CD14-positive monocyte (primary cell): Measurements from ENCODE around the gene SUCLG2. TPM values are rescaled to one million over a fixed set of nuclear protein-coding genes. Genes with fewer than 3 reads are reported as not detected.

Experiments used
- DNase-seq, 3 donors: peaks; one replicate each; pipeline ENCODE4 v3.0.0-alpha.2; 2011 to 2022
- H2AFZ ChIP-seq: 2 replicates; pipeline ENCODE4 v1.6.0; 2012; ENCODE audit warnings: mild to moderate bottlenecking, low read depth, low read length, inconsistent platforms; ENCODE audit not compliant: insufficient read depth, poor library complexity, severe bottlenecking
- H3K27ac ChIP-seq, 2 donors: 1 replicate in 1 of 2; 2 replicates in 1 of 2; pipeline ENCODE4 v1.5.1; 2012 to 2013; ENCODE audit warnings: low read length in 2 of 2, control low read depth in 1 of 2, inconsistent platforms in 1 of 2, low read depth in 1 of 2, mild to moderate bottlenecking in 1 of 2
- H3K27me3 ChIP-seq, 2 donors: one replicate each; pipeline versions ENCODE4 v1.6.0 to v1.6.1; 2011 to 2013; ENCODE audit warnings: low read length in 2 of 2; ENCODE audit not compliant: control insufficient read depth in 2 of 2, insufficient read depth in 2 of 2
- H3K36me3 ChIP-seq, 2 donors: replicated peaks in 1 of 2; 1 replicate in 1 of 2; 2 replicates in 1 of 2; pipeline versions ENCODE4 v1.5.1 to v1.6.1; 2012 to 2013; ENCODE audit warnings: low read length in 2 of 2, control low read depth in 1 of 2, inconsistent platforms in 1 of 2, mild to moderate bottlenecking in 1 of 2; ENCODE audit not compliant: insufficient read depth in 2 of 2, control insufficient read depth in 1 of 2
- H3K4me1 ChIP-seq, 2 donors: 1 replicate in 1 of 2; 2 replicates in 1 of 2; pipeline versions ENCODE4 v1.5.1 to v1.6.1; 2012 to 2013; ENCODE audit warnings: low read length in 2 of 2, control low read depth in 1 of 2, inconsistent platforms in 1 of 2, mild to moderate bottlenecking in 1 of 2, moderate library complexity in 1 of 2; ENCODE audit not compliant: insufficient read depth in 2 of 2, control insufficient read depth in 1 of 2
- H3K4me2 ChIP-seq: replicated peaks from 2 replicates; pipeline ENCODE3; 2012; ENCODE audit warnings: low read length, moderate library complexity, mild to moderate bottlenecking; ENCODE audit not compliant: poor library complexity, severe bottlenecking; ENCODE audit errors: extremely low read depth
- H3K4me3 ChIP-seq, 3 experiments: fragments of 200-600 bp in 1 of 3; sonication (generic) in 1 of 3; replicated peaks in 1 of 3; 1 replicate in 2 of 3; 2 replicates in 1 of 3; pipeline ENCODE4 v1.5.1; 2011 to 2013; ENCODE audit warnings: low read length in 3 of 3, mild to moderate bottlenecking in 3 of 3, control low read depth in 2 of 3, low read depth in 2 of 3, inconsistent platforms in 1 of 3, moderate library complexity in 1 of 3
- H3K79me2 ChIP-seq: 2 replicates; pipeline ENCODE4 v1.6.0; 2012; ENCODE audit warnings: mild to moderate bottlenecking, control low read depth, inconsistent platforms, low read length, moderate library complexity; ENCODE audit not compliant: insufficient read depth
- H3K9ac ChIP-seq: 2 replicates; pipeline ENCODE4 v1.6.0; 2017; ENCODE audit warnings: low read length, mild to moderate bottlenecking; ENCODE audit not compliant: insufficient read depth, poor library complexity, severe bottlenecking
- H3K9me3 ChIP-seq, 2 donors: replicated peaks in 1 of 2; 1 replicate in 1 of 2; 2 replicates in 1 of 2; pipeline versions ENCODE4 v1.5.1 to v1.6.1; 2012 to 2013; ENCODE audit warnings: low read length in 2 of 2, control low read depth in 1 of 2; ENCODE audit not compliant: control insufficient read depth in 1 of 2, insufficient read depth in 1 of 2
- H4K20me1 ChIP-seq: 2 replicates; pipeline ENCODE4 v1.6.0; 2012; ENCODE audit warnings: mild to moderate bottlenecking, low read length, control low read depth, moderate library complexity; ENCODE audit not compliant: insufficient read depth
- H3K27ac Mint-ChIP-seq, 7 donors: one replicate each; pipeline ENCODE4 v1.8.0; 2020; ENCODE audit warnings: mild to moderate bottlenecking in 7 of 7, mixed read lengths in 7 of 7, moderate library complexity in 6 of 7, inconsistent platforms in 2 of 7
- H3K27me3 Mint-ChIP-seq, 3 donors: one replicate each; pipeline ENCODE4 v1.8.0; 2021 to 2022; ENCODE audit warnings: low read depth in 3 of 3, mild to moderate bottlenecking in 3 of 3, mixed read lengths in 3 of 3, moderate library complexity in 3 of 3, inconsistent platforms in 1 of 3
- H3K36me3 Mint-ChIP-seq, 2 donors: one replicate each; pipeline ENCODE4 v1.8.0; 2020; ENCODE audit warnings: mixed read lengths in 2 of 2, inconsistent platforms in 1 of 2, mild to moderate bottlenecking in 1 of 2
- H3K4me1 Mint-ChIP-seq: one replicate; pipeline ENCODE4 v1.8.0; 2020; ENCODE audit warnings: mild to moderate bottlenecking, mixed read lengths
- H3K4me3 Mint-ChIP-seq, 2 donors: one replicate each; pipeline ENCODE4 v1.8.0; 2020; ENCODE audit warnings: mild to moderate bottlenecking in 2 of 2, mixed read lengths in 2 of 2, moderate library complexity in 1 of 2
- H3K9me3 Mint-ChIP-seq, 7 donors: one replicate each; pipeline ENCODE4 v1.8.0; 2020 to 2022; ENCODE audit warnings: mixed read lengths in 7 of 7, mild to moderate bottlenecking in 6 of 7, moderate library complexity in 6 of 7, inconsistent platforms in 2 of 7
- WGBS: methylation state at CpG from one replicate; pipeline ENCODE4 v1.1.5; 2013; ENCODE audit warnings: missing lambda C conversion rate; ENCODE audit not compliant: insufficient coverage; 5-methylcytosine and 5-hydroxymethylcytosine counted together
- intact Hi-C, 2 donors: fragments of 100-400 bp; cut with micrococcal nuclease; formaldehyde crosslinking; loops; one replicate each; pipeline versions ENCODE4 v1.15.0 to v1.15.1; 2023
- polyA plus RNA-seq, 3 donors: library from polyadenylated mRNA; depleted of rRNA in 1 of 3; unstranded in 2 of 3; stranded (reverse) in 1 of 3; fragments of 300-500 nt in 2 of 3; fragments of >200 nt in 1 of 3; fragmentation: Illumina TruSeq in 2 of 3; gene quantifications; 1 replicate in 2 of 3; 2 replicates in 1 of 3; pipeline ENCODE4 v1.2.3, GENCODE V29; 2012 to 2021
- TF ChIP-seq, protein P1 (sequence below): fragments of 200-600 bp; IDR thresholded peaks from one replicate; pipeline ENCODE4 v1.8.0; 2022; ENCODE audit warnings: antibody characterized with exemption, mild to moderate bottlenecking

Gene SUCLG2
- polyA plus RNA-seq, 3 donors: 10.8 to 37.5 (median 32.9) TPM

DNA sequence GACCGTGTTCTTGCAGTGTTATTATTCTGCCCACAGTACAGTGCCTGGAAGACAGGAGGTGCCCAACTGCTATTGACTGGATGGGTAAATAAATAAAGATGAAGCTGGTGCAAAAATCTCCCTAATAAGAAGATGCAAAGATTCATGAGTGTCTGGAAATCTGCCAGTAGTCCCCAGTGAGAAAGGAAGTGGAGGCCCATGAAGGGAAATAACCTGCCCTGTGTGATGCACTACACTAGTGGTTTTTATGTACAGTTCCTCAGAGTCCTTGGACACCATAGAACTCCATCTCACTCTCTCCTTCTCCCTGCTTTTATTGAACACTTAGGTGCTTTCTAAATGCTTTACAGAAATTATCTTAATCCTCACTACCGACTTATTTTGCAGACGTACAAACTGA is 8.3 kb upstream of the SUCLG2 start:
- intact Hi-C loops: no loop called here
- no peaks in the 10 kb centered on the region for H3K79me2 ChIP-seq
- no peak overlapping the region for H3K4me3 ChIP-seq
- peaks cover 13 to 29% (median 27%) of the 10 kb centered on the region in 3 donors for H3K27me3 Mint-ChIP-seq
- H3K4me3 Mint-ChIP-seq: no peak overlapping the region
- no peak for DNase-seq
- TF ChIP-seq, protein P1, sequence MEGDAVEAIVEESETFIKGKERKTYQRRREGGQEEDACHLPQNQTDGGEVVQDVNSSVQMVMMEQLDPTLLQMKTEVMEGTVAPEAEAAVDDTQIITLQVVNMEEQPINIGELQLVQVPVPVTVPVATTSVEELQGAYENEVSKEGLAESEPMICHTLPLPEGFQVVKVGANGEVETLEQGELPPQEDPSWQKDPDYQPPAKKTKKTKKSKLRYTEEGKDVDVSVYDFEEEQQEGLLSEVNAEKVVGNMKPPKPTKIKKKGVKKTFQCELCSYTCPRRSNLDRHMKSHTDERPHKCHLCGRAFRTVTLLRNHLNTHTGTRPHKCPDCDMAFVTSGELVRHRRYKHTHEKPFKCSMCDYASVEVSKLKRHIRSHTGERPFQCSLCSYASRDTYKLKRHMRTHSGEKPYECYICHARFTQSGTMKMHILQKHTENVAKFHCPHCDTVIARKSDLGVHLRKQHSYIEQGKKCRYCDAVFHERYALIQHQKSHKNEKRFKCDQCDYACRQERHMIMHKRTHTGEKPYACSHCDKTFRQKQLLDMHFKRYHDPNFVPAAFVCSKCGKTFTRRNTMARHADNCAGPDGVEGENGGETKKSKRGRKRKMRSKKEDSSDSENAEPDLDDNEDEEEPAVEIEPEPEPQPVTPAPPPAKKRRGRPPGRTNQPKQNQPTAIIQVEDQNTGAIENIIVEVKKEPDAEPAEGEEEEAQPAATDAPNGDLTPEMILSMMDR: no peak
- no peaks in the 10 kb centered on the region for H3K4me1 Mint-ChIP-seq
- WGBS: 43% methylated on average over 1 of the region's 3 CpGs
- peaks cover 0 to 5% (median 0%) of the 10 kb centered on the region in 7 donors for H3K9me3 Mint-ChIP-seq
- H3K36me3 ChIP-seq: no peaks in the 10 kb centered on the region
- H2AFZ ChIP-seq: no peak overlapping the region
- no peak overlapping the region for H3K4me2 ChIP-seq
- H4K20me1 ChIP-seq: no peaks in the 10 kb centered on the region
- H3K27me3 ChIP-seq: peaks cover 25 to 38% of the 10 kb centered on the region in 2 donors
- no peaks in the 10 kb centered on the region for H3K9me3 ChIP-seq
- H3K9ac ChIP-seq: no peak overlapping the region
- H3K27ac Mint-ChIP-seq: no peak overlapping the region
- H3K4me1 ChIP-seq: no peaks in the 10 kb centered on the region
- no peak overlapping the region for H3K27ac ChIP-seq
- H3K36me3 Mint-ChIP-seq: no peaks in the 10 kb centered on the region

DNA sequence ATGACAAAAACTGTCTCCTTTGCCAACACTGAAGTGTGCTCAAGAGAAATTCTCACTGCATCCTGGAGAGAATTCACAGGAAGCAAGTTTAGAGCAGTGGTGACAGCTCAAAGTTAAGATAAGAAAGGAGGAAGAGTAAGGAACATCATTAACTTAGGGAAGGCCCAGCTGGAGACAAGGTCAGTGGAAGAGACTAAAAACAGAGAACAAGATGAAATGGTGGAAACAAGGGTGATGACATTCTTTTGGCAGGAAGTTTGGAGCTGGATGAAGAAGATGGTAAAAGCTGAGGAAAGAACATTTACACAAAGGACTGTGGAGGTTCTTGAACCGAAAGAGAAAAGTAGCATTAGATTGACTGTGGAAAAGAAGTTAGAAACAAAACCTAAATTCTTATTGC is 6.7 kb upstream of the SUCLG2 start:
- H4K20me1 ChIP-seq: no peaks in the 10 kb centered on the region
- no peak overlapping the region for H3K4me3 Mint-ChIP-seq
- peaks cover 4% of the 10 kb centered on the region for H3K4me1 Mint-ChIP-seq
- H3K27ac Mint-ChIP-seq: no peak overlapping the region
- H3K9ac ChIP-seq: no peak overlapping the region
- H3K36me3 ChIP-seq: no peaks in the 10 kb centered on the region
- no peak overlapping the region for H3K4me2 ChIP-seq
- intact Hi-C loops: no loop called here
- TF ChIP-seq, protein P1: no peak
- H3K79me2 ChIP-seq: no peaks in the 10 kb centered on the region
- DNase-seq: no peak
- no CpG with 5 or more reads among the region's 1 CpG for WGBS
- H3K27me3 ChIP-seq: peaks cover 34 to 42% of the 10 kb centered on the region in 2 donors
- H3K27me3 Mint-ChIP-seq: peaks cover 10 to 38% (median 38%) of the 10 kb centered on the region in 3 donors
- peaks cover 0 to 5% (median 0%) of the 10 kb centered on the region in 7 donors for H3K9me3 Mint-ChIP-seq
- H3K9me3 ChIP-seq: no peaks in the 10 kb centered on the region
- no peak overlapping the region for H3K27ac ChIP-seq
- H3K4me3 ChIP-seq: no peak overlapping the region
- H3K36me3 Mint-ChIP-seq: no peaks in the 10 kb centered on the region
- no peak overlapping the region for H2AFZ ChIP-seq
- peaks cover 2 to 3% of the 10 kb centered on the region in 2 donors for H3K4me1 ChIP-seq
